Activated naive CD8-positive, alpha-beta T cell treated with anti-CD3 and anti-CD28 coated beads, Interleukin-2, amount 50 U/mL, for 24 hours (primary cell): ENCODE data around the gene KIZ.

Experiments
- ATAC-seq: fragments of 150-1000 bp; cut with Tn5 transposase; one replicate; pipeline ENCODE4 v1.10.0; 2021
- DNase-seq: peaks from one replicate; pipeline ENCODE4 v3.0.0; 2021
- H3K27ac Mint-ChIP-seq: one replicate; pipeline ENCODE4 v1.8.0; 2021; ENCODE audit warnings: mild to moderate bottlenecking, mixed read lengths
- H3K27me3 Mint-ChIP-seq: one replicate; pipeline ENCODE4 v1.8.0; 2021; ENCODE audit warnings: mixed read lengths
- H3K36me3 Mint-ChIP-seq: one replicate; pipeline ENCODE4 v1.8.0; 2021; ENCODE audit warnings: low read depth, mixed read lengths
- H3K4me1 Mint-ChIP-seq: one replicate; pipeline ENCODE4 v1.8.0; 2021; ENCODE audit warnings: mixed read lengths
- H3K4me3 Mint-ChIP-seq: one replicate; pipeline ENCODE4 v1.8.0; 2021; ENCODE audit warnings: mild to moderate bottlenecking, moderate library complexity, mixed read lengths
- H3K9me3 Mint-ChIP-seq: one replicate; pipeline ENCODE4 v1.8.0; 2021; ENCODE audit warnings: mixed read lengths

KIZ gene

GRCh38 chr20:21191839-21192238 lies 66.0 kb downstream of the KIZ start:
- ATAC-seq, result no peak
- Mint-ChIP-seq H3K27me3 (no peaks in the 10 kb centered on the region), H3K27ac (no peak overlapping the region), H3K4me1 (no peaks in the 10 kb centered on the region), H3K9me3 (no peaks in the 10 kb centered on the region), H3K4me3 (no peak overlapping the region), H3K36me3 (no peaks in the 10 kb centered on the region)
- no peak for DNase-seq

- ATAC-seq, result no peak
- H3K27ac Mint-ChIP-seq, result no peak overlapping the region
- no peak for DNase-seq
- H3K4me3 Mint-ChIP-seq, result no peak overlapping the region
- peaks cover 5% of the 10 kb centered on the region for H3K36me3 Mint-ChIP-seq
- H3K4me1 Mint-ChIP-seq, result peaks cover 7% of the 10 kb centered on the region
- H3K27me3 Mint-ChIP-seq, result no peaks in the 10 kb centered on the region
- no peaks in the 10 kb centered on the region for H3K9me3 Mint-ChIP-seq
These were observed 76.4 kb downstream of the KIZ start for GRCh38 chr20:21202259-21202658.

GRCh38 chr20:21203088-21203656 lies 77.3 kb downstream of the KIZ start:
- peaks cover 5% of the 10 kb centered on the region for H3K36me3 Mint-ChIP-seq
- no peak overlapping the region for H3K27ac Mint-ChIP-seq
- peaks cover 7% of the 10 kb centered on the region for H3K4me1 Mint-ChIP-seq
- H3K9me3 Mint-ChIP-seq, result no peaks in the 10 kb centered on the region
- no peak for ATAC-seq
- no peak overlapping the region for H3K4me3 Mint-ChIP-seq
- H3K27me3 Mint-ChIP-seq, result no peaks in the 10 kb centered on the region
- DNase-seq, result no peak

GRCh38 chr20:21206584-21206983 lies 80.7 kb downstream of the KIZ start:
- Mint-ChIP-seq H3K27ac (no peak overlapping the region), H3K36me3 (peaks cover 8% of the 10 kb centered on the region), H3K9me3 (no peaks in the 10 kb centered on the region), H3K27me3 (no peaks in the 10 kb centered on the region), H3K4me3 (no peak overlapping the region), H3K4me1 (peaks cover 7% of the 10 kb centered on the region)
- no peak for DNase-seq
- no peak for ATAC-seq

- H3K36me3 Mint-ChIP-seq, result peaks cover 8% of the 10 kb centered on the region
- ATAC-seq (no peak), DNase-seq (no peak)
- H3K27me3 Mint-ChIP-seq, result no peaks in the 10 kb centered on the region
- H3K4me1 Mint-ChIP-seq, result no peaks in the 10 kb centered on the region
- no peaks in the 10 kb centered on the region for H3K9me3 Mint-ChIP-seq
- no peak overlapping the region for H3K4me3 Mint-ChIP-seq
- H3K27ac Mint-ChIP-seq, result no peak overlapping the region
These were observed 83.1 kb downstream of the KIZ start for GRCh38 chr20:21208999-21209398.

- H3K36me3 Mint-ChIP-seq, result peaks cover 8% of the 10 kb centered on the region
- no peaks in the 10 kb centered on the region for H3K4me1 Mint-ChIP-seq
These were observed 83.8 kb downstream of the KIZ start for GRCh38 chr20:21209668-21210067.

GRCh38 chr20:21213691-21214090 lies 87.8 kb downstream of the KIZ start:
- no peaks in the 10 kb centered on the region for H3K27me3 Mint-ChIP-seq
- DNase-seq (no peak), ATAC-seq (no peak)
- H3K9me3 Mint-ChIP-seq, result no peaks in the 10 kb centered on the region
- peaks cover 3% of the 10 kb centered on the region for H3K36me3 Mint-ChIP-seq
- H3K4me3 Mint-ChIP-seq, result no peak overlapping the region
- no peak overlapping the region for H3K27ac Mint-ChIP-seq
- H3K4me1 Mint-ChIP-seq, result no peaks in the 10 kb centered on the region

More at GRCh38 chr20:21209668-21210067, 83.8 kb downstream of the KIZ start:
- no peaks in the 10 kb centered on the region for H3K27me3 Mint-ChIP-seq
- ATAC-seq (no peak), DNase-seq (no peak)
- no peaks in the 10 kb centered on the region for H3K9me3 Mint-ChIP-seq
- no peak overlapping the region for H3K27ac Mint-ChIP-seq
- H3K4me3 Mint-ChIP-seq, result no peak overlapping the region

GRCh38 chr20:21214431-21214830 lies 88.5 kb downstream of the KIZ start:
- DNase-seq (no peak), ATAC-seq (no peak)
- Mint-ChIP-seq H3K36me3 (no peaks in the 10 kb centered on the region), H3K9me3 (no peaks in the 10 kb centered on the region), H3K4me1 (no peaks in the 10 kb centered on the region), H3K4me3 (no peak overlapping the region), H3K27me3 (no peaks in the 10 kb centered on the region), H3K27ac (no peak overlapping the region)

- H3K9me3 Mint-ChIP-seq, result no peaks in the 10 kb centered on the region
- DNase-seq (no peak), ATAC-seq (no peak)
- no peak overlapping the region for H3K27ac Mint-ChIP-seq
- H3K27me3 Mint-ChIP-seq, result no peaks in the 10 kb centered on the region
- no peaks in the 10 kb centered on the region for H3K36me3 Mint-ChIP-seq
- H3K4me3 Mint-ChIP-seq, result no peak overlapping the region
- H3K4me1 Mint-ChIP-seq, result no peaks in the 10 kb centered on the region
These were observed 93.8 kb downstream of the KIZ start for GRCh38 chr20:21219686-21220085.

- Mint-ChIP-seq H3K9me3 (no peaks in the 10 kb centered on the region), H3K4me1 (peaks cover 2% of the 10 kb centered on the region)
These were observed 98.3 kb downstream of the KIZ start for GRCh38 chr20:21224217-21224616.

GRCh38 chr20:21225215-21225947 lies 99.5 kb downstream of the KIZ start:
- no peak overlapping the region for H3K4me3 Mint-ChIP-seq
- no peak for ATAC-seq

More at GRCh38 chr20:21224217-21224616, 98.3 kb downstream of the KIZ start:
- DNase-seq (no peak), ATAC-seq (no peak)
- Mint-ChIP-seq H3K4me3 (no peak overlapping the region), H3K27me3 (no peaks in the 10 kb centered on the region), H3K36me3 (peaks cover 9% of the 10 kb centered on the region), H3K27ac (no peak overlapping the region)

GRCh38 chr20:21228511-21228910 lies 102.6 kb downstream of the KIZ start:
- Mint-ChIP-seq H3K27ac (no peak overlapping the region), H3K4me3 (no peak overlapping the region), H3K4me1 (peaks cover 2% of the 10 kb centered on the region), H3K9me3 (no peaks in the 10 kb centered on the region), H3K27me3 (no peaks in the 10 kb centered on the region), H3K36me3 (peaks cover 11% of the 10 kb centered on the region)
- DNase-seq (no peak), ATAC-seq (no peak)

More at GRCh38 chr20:21225215-21225947, 99.5 kb downstream of the KIZ start:
- peaks cover 9% of the 10 kb centered on the region for H3K36me3 Mint-ChIP-seq
- no peak overlapping the region for H3K27ac Mint-ChIP-seq
- no peak for DNase-seq
- H3K9me3 Mint-ChIP-seq, result no peaks in the 10 kb centered on the region
- H3K27me3 Mint-ChIP-seq, result no peaks in the 10 kb centered on the region
- H3K4me1 Mint-ChIP-seq, result peaks cover 2% of the 10 kb centered on the region

GRCh38 chr20:21229163-21229562 lies 103.3 kb downstream of the KIZ start:
- Mint-ChIP-seq H3K36me3 (peaks cover 11% of the 10 kb centered on the region), H3K9me3 (no peaks in the 10 kb centered on the region), H3K27ac (no peak overlapping the region), H3K27me3 (no peaks in the 10 kb centered on the region), H3K4me3 (no peak overlapping the region), H3K4me1 (peaks cover 2% of the 10 kb centered on the region)
- ATAC-seq (no peak), DNase-seq (no peak)

GRCh38 chr20:21230220-21230619 lies 104.3 kb downstream of the KIZ start:
- Mint-ChIP-seq H3K27ac (no peak overlapping the region), H3K36me3 (peaks cover 11% of the 10 kb centered on the region), H3K4me3 (no peak overlapping the region), H3K27me3 (no peaks in the 10 kb centered on the region), H3K9me3 (no peaks in the 10 kb centered on the region), H3K4me1 (peaks cover 2% of the 10 kb centered on the region)
- ATAC-seq, result no peak
- no peak for DNase-seq

- no peak overlapping the region for H3K4me3 Mint-ChIP-seq
- no peak overlapping the region for H3K27ac Mint-ChIP-seq
- no peak for ATAC-seq
- H3K36me3 Mint-ChIP-seq, result peaks cover 11% of the 10 kb centered on the region
- H3K9me3 Mint-ChIP-seq, result no peaks in the 10 kb centered on the region
- peaks cover 2% of the 10 kb centered on the region for H3K4me1 Mint-ChIP-seq
- no peaks in the 10 kb centered on the region for H3K27me3 Mint-ChIP-seq
- DNase-seq, result no peak
These were observed 104.8 kb downstream of the KIZ start for GRCh38 chr20:21230686-21231085.
